ENCODE results near the gene PPARD.
"Not testable (repeated sequence)": the region's sequence is repeated elsewhere in the genome, so short reads cannot be mapped to it uniquely, and the experiment has no call there.

The PPARD gene

GRCh38 chr6:35429463-35429862 is 87.1 kb downstream of the PPARD start:
- Histone ChIP-seq H3K9me3 (no peaks in the 10 kb centered on the region), H3K4me1 (no peaks in the 10 kb centered on the region), H3K36me3 (peaks cover 3% of the 10 kb centered on the region), H3K4me3 (ENCODE audit: low read depth, low read length) (no peak overlapping the region), H3K27me3 (no peaks in the 10 kb centered on the region)
- TF ChIP-seq CTCF (IDR thresholded peaks at IDR 0.05; ENCODE audit: low read depth, low read length): no peak
- no peak for DNase-seq

- no peak for DNase-seq
- no peaks in the 10 kb centered on the region for H3K4me1 ChIP-seq
- H3K4me3 ChIP-seq (ENCODE audit: low read depth, low read length): no peak overlapping the region
Measured at GRCh38 chr6:35432291-35432690, 89.9 kb downstream of the PPARD start.

GRCh38 chr6:35432702-35433101 is 90.3 kb downstream of the PPARD start:
- not testable (repeated sequence) for H3K9me3 ChIP-seq; H3K4me3 ChIP-seq (ENCODE audit: low read depth, low read length); DNase-seq; H3K4me1 ChIP-seq; H3K36me3 ChIP-seq; H3K27me3 ChIP-seq

More at GRCh38 chr6:35432291-35432690, 89.9 kb downstream of the PPARD start:
- TF ChIP-seq CTCF (IDR thresholded peaks at IDR 0.05; ENCODE audit: low read depth, low read length): no peak
- H3K27me3 ChIP-seq: no peaks in the 10 kb centered on the region
- H3K9me3 ChIP-seq: no peaks in the 10 kb centered on the region
- H3K36me3 ChIP-seq: no peaks in the 10 kb centered on the region

GRCh38 chr6:35435074-35435837 is 92.9 kb downstream of the PPARD start:
- no peak for DNase-seq
- no peaks in the 10 kb centered on the region for H3K36me3 ChIP-seq
- H3K4me1 ChIP-seq: no peaks in the 10 kb centered on the region
- no peaks in the 10 kb centered on the region for H3K9me3 ChIP-seq
- no peak for TF ChIP-seq CTCF (IDR thresholded peaks at IDR 0.05; ENCODE audit: low read depth, low read length)
- H3K27me3 ChIP-seq: no peaks in the 10 kb centered on the region
- H3K4me3 ChIP-seq (ENCODE audit: low read depth, low read length): no peak overlapping the region

GRCh38 chr6:35436071-35436857 is 93.9 kb downstream of the PPARD start:
- no peaks in the 10 kb centered on the region for H3K36me3 ChIP-seq
- no peaks in the 10 kb centered on the region for H3K9me3 ChIP-seq
- no peak for DNase-seq
- no peak overlapping the region for H3K4me3 ChIP-seq (ENCODE audit: low read depth, low read length)
- TF ChIP-seq CTCF (IDR thresholded peaks at IDR 0.05; ENCODE audit: low read depth, low read length): no peak
- no peaks in the 10 kb centered on the region for H3K27me3 ChIP-seq
- H3K4me1 ChIP-seq: no peaks in the 10 kb centered on the region

GRCh38 chr6:35438378-35439065 is 96.2 kb downstream of the PPARD start:
- not testable (repeated sequence) for H3K4me3 ChIP-seq (ENCODE audit: low read depth, low read length); H3K27me3 ChIP-seq; H3K9me3 ChIP-seq; DNase-seq; H3K4me1 ChIP-seq; H3K36me3 ChIP-seq
